ENCODE results near the gene FADD.
A peak's percentile ranks its signal among the peaks of the same experiment; 100 is the strongest.
"Not testable (repeated sequence)": the region's sequence is repeated elsewhere in the genome, so short reads cannot be mapped to it uniquely, and the experiment has no call there.

FADD gene

GRCh38 chr11:70205049-70205725, 2.1 kb downstream of the FADD start:
- 93 to 97% methylated on average over 10 to 12 of the region's 12 CpGs for WGBS, 2 experiments (ENCODE audit: insufficient coverage in 2 of 2)
- Histone ChIP-seq H3K9me3 (ENCODE audit: control insufficient read depth, low read length) (no peaks in the 10 kb centered on the region), H3K4me1 (ENCODE audit: control insufficient read depth, insufficient read depth, low read length, poor library complexity, severe bottlenecking) (peaks cover 21% of the 10 kb centered on the region), H3K27ac (ENCODE audit: low read depth, low read length, severe bottlenecking) (no peak overlapping the region), H3K36me3 (ENCODE audit: control insufficient read depth, insufficient read depth, low read length) (peaks cover 53% of the 10 kb centered on the region), H3K4me3 (ENCODE audit: extremely low read depth, insufficient read depth, low read length, poor library complexity, severe bottlenecking) (peak overlapping the region; percentile 97)

- 86 to 94% methylated on average over 6 of the region's 7 CpGs for WGBS, 2 experiments (ENCODE audit: insufficient coverage in 2 of 2)
- Histone ChIP-seq H3K27ac (ENCODE audit: low read depth, low read length, severe bottlenecking) (no peak overlapping the region), H3K4me3 (ENCODE audit: extremely low read depth, insufficient read depth, low read length, poor library complexity, severe bottlenecking) (no peak overlapping the region)
These were observed 2.7 kb downstream of the FADD start for GRCh38 chr11:70205766-70206165.

GRCh38 chr11:70206226-70206981, 3.3 kb downstream of the FADD start:
- H3K4me1 ChIP-seq (ENCODE audit: control insufficient read depth, insufficient read depth, low read length, poor library complexity, severe bottlenecking) = peaks cover 21% of the 10 kb centered on the region
- 96 to 99% methylated on average over 20 to 21 of the region's 22 CpGs for WGBS, 2 experiments (ENCODE audit: insufficient coverage in 2 of 2)
- no peaks in the 10 kb centered on the region for H3K9me3 ChIP-seq (ENCODE audit: control insufficient read depth, low read length)

More at GRCh38 chr11:70205766-70206165, 2.7 kb downstream of the FADD start:
- Histone ChIP-seq H3K36me3 (ENCODE audit: control insufficient read depth, insufficient read depth, low read length) (peaks cover 53% of the 10 kb centered on the region), H3K9me3 (ENCODE audit: control insufficient read depth, low read length) (no peaks in the 10 kb centered on the region), H3K4me1 (ENCODE audit: control insufficient read depth, insufficient read depth, low read length, poor library complexity, severe bottlenecking) (peaks cover 21% of the 10 kb centered on the region)

GRCh38 chr11:70206982-70207376, 3.9 kb downstream of the FADD start:
- Histone ChIP-seq H3K27ac (ENCODE audit: low read depth, low read length, severe bottlenecking) (no peak overlapping the region), H3K9me3 (ENCODE audit: control insufficient read depth, low read length) (no peaks in the 10 kb centered on the region), H3K36me3 (ENCODE audit: control insufficient read depth, insufficient read depth, low read length) (peaks cover 53% of the 10 kb centered on the region), H3K4me3 (ENCODE audit: extremely low read depth, insufficient read depth, low read length, poor library complexity, severe bottlenecking) (no peak overlapping the region), H3K4me1 (ENCODE audit: control insufficient read depth, insufficient read depth, low read length, poor library complexity, severe bottlenecking) (peaks cover 21% of the 10 kb centered on the region)
- WGBS, 2 experiments (ENCODE audit: insufficient coverage in 2 of 2) = 90 to 93% methylated on average over 2 to 3 of the region's 6 CpGs

More at GRCh38 chr11:70206226-70206981, 3.3 kb downstream of the FADD start:
- Histone ChIP-seq H3K27ac (ENCODE audit: low read depth, low read length, severe bottlenecking) (no peak overlapping the region), H3K4me3 (ENCODE audit: extremely low read depth, insufficient read depth, low read length, poor library complexity, severe bottlenecking) (no peak overlapping the region), H3K36me3 (ENCODE audit: control insufficient read depth, insufficient read depth, low read length) (peaks cover 53% of the 10 kb centered on the region)

GRCh38 chr11:70207531-70208131, 4.5 kb downstream of the FADD start:
- peaks cover 21% of the 10 kb centered on the region for H3K4me1 ChIP-seq (ENCODE audit: control insufficient read depth, insufficient read depth, low read length, poor library complexity, severe bottlenecking)
- no peak overlapping the region for H3K4me3 ChIP-seq (ENCODE audit: extremely low read depth, insufficient read depth, low read length, poor library complexity, severe bottlenecking)
- WGBS, 2 experiments (ENCODE audit: insufficient coverage in 2 of 2) = 97 to 98% methylated on average over 10 to 14 of the region's 15 CpGs
- peaks cover 53% of the 10 kb centered on the region for H3K36me3 ChIP-seq (ENCODE audit: control insufficient read depth, insufficient read depth, low read length)
- H3K9me3 ChIP-seq (ENCODE audit: control insufficient read depth, low read length) = no peaks in the 10 kb centered on the region
- H3K27ac ChIP-seq (ENCODE audit: low read depth, low read length, severe bottlenecking) = no peak overlapping the region

- Histone ChIP-seq H3K36me3 (ENCODE audit: control insufficient read depth, insufficient read depth, low read length) (peaks cover 51% of the 10 kb centered on the region), H3K4me3 (ENCODE audit: extremely low read depth, insufficient read depth, low read length, poor library complexity, severe bottlenecking) (no peak overlapping the region), H3K9me3 (ENCODE audit: control insufficient read depth, low read length) (no peaks in the 10 kb centered on the region), H3K27ac (ENCODE audit: low read depth, low read length, severe bottlenecking) (no peak overlapping the region), H3K4me1 (ENCODE audit: control insufficient read depth, insufficient read depth, low read length, poor library complexity, severe bottlenecking) (peaks cover 17% of the 10 kb centered on the region)
- WGBS, 2 experiments (ENCODE audit: insufficient coverage in 2 of 2) = 93 to 100% methylated on average over 3 to 4 of the region's 6 CpGs
These were observed 6.4 kb downstream of the FADD start for GRCh38 chr11:70209391-70209912.

- Histone ChIP-seq H3K9me3 (ENCODE audit: control insufficient read depth, low read length) (no peaks in the 10 kb centered on the region), H3K4me1 (ENCODE audit: control insufficient read depth, insufficient read depth, low read length, poor library complexity, severe bottlenecking) (peaks cover 11% of the 10 kb centered on the region), H3K27ac (ENCODE audit: low read depth, low read length, severe bottlenecking) (no peak overlapping the region), H3K36me3 (ENCODE audit: control insufficient read depth, insufficient read depth, low read length) (peaks cover 45% of the 10 kb centered on the region), H3K4me3 (ENCODE audit: extremely low read depth, insufficient read depth, low read length, poor library complexity, severe bottlenecking) (no peak overlapping the region)
- WGBS, 2 experiments (ENCODE audit: insufficient coverage in 2 of 2) = 91 to 95% methylated on average over 5 to 6 of the region's 8 CpGs
These were observed 7.0 kb downstream of the FADD start for GRCh38 chr11:70210051-70210501.

- no peak overlapping the region for H3K4me3 ChIP-seq (ENCODE audit: extremely low read depth, insufficient read depth, low read length, poor library complexity, severe bottlenecking)
- peaks cover 40% of the 10 kb centered on the region for H3K36me3 ChIP-seq (ENCODE audit: control insufficient read depth, insufficient read depth, low read length)
- H3K9me3 ChIP-seq (ENCODE audit: control insufficient read depth, low read length) = no peaks in the 10 kb centered on the region
- no peak overlapping the region for H3K27ac ChIP-seq (ENCODE audit: low read depth, low read length, severe bottlenecking)
- 100% methylated on average over 1 of the region's 5 CpGs; no CpG with 5 or more reads in 1 of the 2 experiments for WGBS, 2 experiments (ENCODE audit: insufficient coverage in 2 of 2)
- H3K4me1 ChIP-seq (ENCODE audit: control insufficient read depth, insufficient read depth, low read length, poor library complexity, severe bottlenecking) = peaks cover 6% of the 10 kb centered on the region
These were observed 7.4 kb downstream of the FADD start for GRCh38 chr11:70210530-70210929.

GRCh38 chr11:70212227-70212811, 9.2 kb downstream of the FADD start:
- H3K36me3 ChIP-seq (ENCODE audit: control insufficient read depth, insufficient read depth, low read length) = peaks cover 22% of the 10 kb centered on the region
- H3K4me1 ChIP-seq (ENCODE audit: control insufficient read depth, insufficient read depth, low read length, poor library complexity, severe bottlenecking) = no peaks in the 10 kb centered on the region
- no peaks in the 10 kb centered on the region for H3K9me3 ChIP-seq (ENCODE audit: control insufficient read depth, low read length)
- no peak overlapping the region for H3K4me3 ChIP-seq (ENCODE audit: extremely low read depth, insufficient read depth, low read length, poor library complexity, severe bottlenecking)
- WGBS, 2 experiments (ENCODE audit: insufficient coverage in 2 of 2) = 56 to 73% methylated on average over 6 to 13 of the region's 13 CpGs
- H3K27ac ChIP-seq (ENCODE audit: low read depth, low read length, severe bottlenecking) = no peak overlapping the region

GRCh38 chr11:70217388-70217787, 14.3 kb downstream of the FADD start:
- H3K36me3 ChIP-seq (ENCODE audit: control insufficient read depth, insufficient read depth, low read length); H3K9me3 ChIP-seq (ENCODE audit: control insufficient read depth, low read length); H3K4me1 ChIP-seq (ENCODE audit: control insufficient read depth, insufficient read depth, low read length, poor library complexity, severe bottlenecking); H3K27ac ChIP-seq (ENCODE audit: low read depth, low read length, severe bottlenecking); H3K4me3 ChIP-seq (ENCODE audit: extremely low read depth, insufficient read depth, low read length, poor library complexity, severe bottlenecking): not testable (repeated sequence)
- 91 to 96% methylated on average over 3 to 4 of the region's 5 CpGs for WGBS, 2 experiments (ENCODE audit: insufficient coverage in 2 of 2)
